ENCODE measurements around the gene SBF1.
"Not testable (repeated sequence)": the region's sequence is repeated elsewhere in the genome, so short reads cannot be mapped to it uniquely, and the experiment has no call there.

SBF1 gene

GRCh38 chr22:50443801-50444625 is 30.8 kb downstream of the SBF1 start:
- no peak for DNase-seq

- no peak for DNase-seq
Observed at GRCh38 chr22:50443197-50443596, 31.6 kb downstream of the SBF1 start.

- no peak for DNase-seq
Observed at GRCh38 chr22:50441428-50441993, 33.3 kb downstream of the SBF1 start.

GRCh38 chr22:50440544-50441249 is 34.1 kb downstream of the SBF1 start:
- DNase-seq = no peak

- DNase-seq = no peak
Observed at GRCh38 chr22:50439871-50440331, 34.9 kb downstream of the SBF1 start.

GRCh38 chr22:50439314-50439870 is 35.4 kb downstream of the SBF1 start:
- DNase-seq = no peak

GRCh38 chr22:50438305-50439275 is 36.2 kb downstream of the SBF1 start:
- no peak for DNase-seq

GRCh38 chr22:50437511-50438304 is 37.1 kb downstream of the SBF1 start:
- DNase-seq = no peak

- no peak for DNase-seq
Observed at GRCh38 chr22:50436841-50437341, 37.9 kb downstream of the SBF1 start.

- no peak for DNase-seq
Observed at GRCh38 chr22:50436015-50436830, 38.6 kb downstream of the SBF1 start.

GRCh38 chr22:50435291-50436014 is 39.4 kb downstream of the SBF1 start:
- DNase-seq = no peak

- DNase-seq = no peak
Observed at GRCh38 chr22:50434849-50435248, 40.0 kb downstream of the SBF1 start.

GRCh38 chr22:50432877-50433510 is 41.8 kb downstream of the SBF1 start:
- DNase-seq = not testable (repeated sequence)

GRCh38 chr22:50432131-50432876 is 42.5 kb downstream of the SBF1 start:
- DNase-seq = no peak

GRCh38 chr22:50425179-50425916 is 49.5 kb downstream of the SBF1 start:
- DNase-seq = no peak

- DNase-seq = no peak
Observed at GRCh38 chr22:50423956-50424355, 50.9 kb downstream of the SBF1 start.

Measured in Kasumi-1 (cell line).